Activated CD8-positive, alpha-beta memory T cell treated with anti-CD3 and anti-CD28 coated beads for 24 hours (primary cell): ENCODE measurements around the gene CAMSAP1.
"Not testable (repeated sequence)": the region's sequence is repeated elsewhere in the genome, so short reads cannot be mapped to it uniquely, and the experiment has no call there.

ENCODE experiments used
- DNase-seq: peaks from one replicate; pipeline ENCODE4 v3.0.0-alpha.2; 2020

Gene CAMSAP1

DNA sequence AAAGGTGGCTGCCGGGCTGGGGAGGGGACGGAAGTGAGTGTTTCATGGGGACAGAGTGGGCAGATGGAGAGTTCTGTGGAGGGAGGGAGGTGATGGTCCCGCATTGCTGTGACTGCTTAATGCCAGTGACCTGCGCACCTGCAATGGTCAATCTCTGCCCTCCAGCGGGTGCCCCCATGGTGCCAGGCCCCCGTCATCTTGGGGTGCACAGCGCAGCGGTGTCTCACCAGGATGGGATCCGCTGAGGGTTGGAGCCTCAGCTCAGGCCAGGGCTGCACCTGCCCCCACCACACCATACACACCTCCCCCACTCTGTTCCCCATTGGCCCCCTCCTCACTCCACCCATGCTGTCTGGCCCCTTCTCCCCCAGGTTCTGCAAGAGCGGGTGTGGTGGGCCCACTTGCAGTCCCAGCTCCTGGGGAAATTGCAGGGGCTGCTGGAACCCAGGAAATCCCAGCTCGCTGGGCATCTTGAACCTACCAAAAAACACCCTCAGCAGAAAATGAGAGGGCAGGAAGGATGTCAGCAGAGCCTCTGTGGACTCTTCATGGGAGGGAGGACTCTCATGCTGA, 12.1 kb upstream of the CAMSAP1 start:
- no peak for DNase-seq

DNA sequence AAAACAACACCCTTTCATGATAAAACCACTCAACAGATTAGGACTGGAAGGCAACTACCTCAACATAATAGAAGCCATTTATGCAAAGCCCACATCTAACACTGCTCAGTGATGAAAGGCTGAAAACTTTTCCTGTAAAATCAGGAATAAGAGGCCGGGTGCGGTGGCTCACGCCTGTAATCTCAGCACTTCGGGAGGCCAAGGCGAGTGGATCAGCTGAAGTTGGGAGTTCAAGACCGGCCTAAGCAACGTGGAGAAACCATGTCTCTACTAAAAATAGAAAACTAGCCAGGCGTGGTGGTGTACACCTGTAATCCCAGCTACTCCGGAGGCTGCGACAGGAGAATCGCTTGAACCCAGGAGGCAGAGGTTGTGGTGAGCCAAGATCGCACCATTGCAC, 8.9 kb upstream of the CAMSAP1 start:
- not testable (repeated sequence) for DNase-seq

DNA sequence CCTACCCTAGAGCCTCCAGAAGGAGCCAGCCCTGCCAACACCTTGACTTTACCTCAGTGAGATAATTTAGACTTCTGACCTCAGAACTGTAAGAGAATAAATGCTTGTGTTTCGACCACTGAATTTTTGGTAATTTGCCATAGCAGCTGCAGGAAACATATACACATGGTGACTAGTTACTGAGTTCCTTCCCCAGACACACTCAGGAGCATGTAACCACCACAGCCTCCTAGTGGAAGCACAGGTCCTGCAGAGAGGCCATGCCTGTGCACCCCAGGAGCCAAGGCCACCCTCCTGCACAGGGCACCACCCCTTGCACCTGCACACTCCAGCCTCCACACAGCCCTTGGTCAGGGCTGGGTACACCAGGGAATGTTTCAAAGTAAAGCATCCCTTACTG, 7.6 kb upstream of the CAMSAP1 start:
- no peak for DNase-seq

DNA sequence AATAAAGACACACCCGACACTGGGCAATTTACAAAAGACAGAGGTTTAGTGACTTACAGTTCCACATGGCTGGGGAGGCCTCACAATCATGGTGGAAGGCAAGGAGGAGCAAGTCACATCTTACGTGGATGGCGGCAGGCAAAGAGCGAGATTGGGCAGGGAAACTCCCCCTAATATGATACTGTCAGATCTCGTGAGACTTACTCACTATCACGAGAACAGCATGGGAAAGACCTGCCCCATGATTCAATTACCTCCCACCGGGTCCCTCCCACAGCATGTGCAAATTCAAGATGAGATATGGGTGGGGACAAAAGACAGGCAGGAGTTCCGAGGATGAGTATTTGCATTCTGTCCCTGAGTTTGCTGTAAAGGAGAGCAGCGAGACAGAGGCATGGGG, 3.9 kb upstream of the CAMSAP1 start:
- not testable (repeated sequence) for DNase-seq

DNA sequence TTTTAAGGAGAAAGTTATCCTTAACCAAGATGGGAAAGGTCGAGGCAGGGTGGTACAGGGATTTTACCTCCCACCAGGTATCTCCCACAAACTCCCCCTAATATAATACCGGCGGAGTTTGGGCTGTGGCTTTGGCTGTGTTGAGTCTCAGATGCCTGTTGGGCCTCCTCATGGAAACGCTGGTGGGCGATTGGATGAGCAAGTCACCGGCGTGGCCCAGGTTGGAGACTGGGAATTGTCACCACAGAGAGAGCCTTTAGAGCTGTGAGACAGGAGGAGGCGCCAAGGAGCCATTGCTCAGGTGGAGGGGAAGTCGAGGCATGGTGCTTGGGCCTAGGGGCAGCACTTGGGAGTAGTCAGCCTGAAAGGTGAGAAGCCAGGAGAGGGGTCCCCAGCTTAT, 3.4 kb upstream of the CAMSAP1 start:
- no peak for DNase-seq

DNA sequence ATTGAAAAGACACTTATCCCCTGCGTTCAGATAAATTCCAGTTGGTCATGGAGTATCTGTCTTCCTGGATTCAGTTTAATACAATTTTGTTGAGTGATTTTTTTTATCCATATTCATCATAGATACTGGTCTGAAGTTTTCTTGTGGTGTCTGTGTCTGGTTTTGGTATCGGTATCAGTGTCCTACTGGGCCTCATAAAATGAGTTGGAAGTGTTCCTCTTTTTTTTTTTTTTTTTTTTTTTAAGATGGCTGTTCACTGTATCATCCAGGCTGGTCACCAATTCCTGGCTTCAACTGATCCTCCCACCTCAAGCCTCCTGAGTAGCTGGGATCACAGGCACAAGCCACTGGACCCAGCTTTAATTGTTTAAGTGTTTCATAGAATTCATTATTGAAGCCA, 2.9 kb upstream of the CAMSAP1 start:
- DNase-seq, result no peak

DNA sequence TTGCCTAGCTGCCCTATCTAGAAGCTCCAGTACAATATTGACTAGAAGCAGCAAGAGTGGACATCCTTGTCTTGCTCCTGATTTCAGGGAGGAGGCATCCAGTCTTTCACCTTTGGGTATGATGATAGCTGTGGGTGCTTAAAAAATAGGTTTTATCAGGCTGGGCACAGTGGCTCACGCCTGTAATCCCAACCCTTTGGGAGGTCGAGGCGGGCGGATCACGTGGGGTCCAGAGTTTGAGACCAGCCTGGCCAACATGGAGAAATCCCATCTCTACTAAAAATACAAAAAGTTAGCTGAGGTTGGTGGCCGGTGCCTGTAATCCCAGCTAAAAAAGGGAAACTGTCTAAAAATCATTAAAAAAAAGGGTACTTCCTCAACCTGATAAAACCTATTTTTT, 2.0 kb upstream of the CAMSAP1 start:
- no peak for DNase-seq

DNA sequence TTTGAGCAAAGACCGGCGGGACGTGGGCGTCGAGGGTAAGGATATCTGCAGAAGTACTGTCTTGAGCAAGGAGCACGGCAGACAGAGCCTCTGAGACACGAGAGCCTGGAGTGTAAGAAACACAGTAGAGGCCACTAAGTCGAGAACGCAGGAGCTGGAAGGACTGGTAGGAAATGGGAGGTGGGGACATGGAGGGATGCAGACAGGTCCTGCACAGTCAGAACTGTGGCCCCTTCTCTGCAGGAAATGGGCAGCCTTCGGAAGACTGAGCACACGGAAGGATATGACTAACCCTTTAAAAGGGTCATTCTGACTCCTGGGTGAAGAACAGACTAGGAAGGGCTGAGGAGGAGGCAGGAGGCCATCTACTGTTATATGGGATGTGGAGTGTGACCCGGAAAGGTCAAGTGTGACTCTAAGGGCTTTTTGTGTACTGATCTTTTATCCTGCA, 1.4 kb upstream of the CAMSAP1 start:
- DNase-seq, result no peak

DNA sequence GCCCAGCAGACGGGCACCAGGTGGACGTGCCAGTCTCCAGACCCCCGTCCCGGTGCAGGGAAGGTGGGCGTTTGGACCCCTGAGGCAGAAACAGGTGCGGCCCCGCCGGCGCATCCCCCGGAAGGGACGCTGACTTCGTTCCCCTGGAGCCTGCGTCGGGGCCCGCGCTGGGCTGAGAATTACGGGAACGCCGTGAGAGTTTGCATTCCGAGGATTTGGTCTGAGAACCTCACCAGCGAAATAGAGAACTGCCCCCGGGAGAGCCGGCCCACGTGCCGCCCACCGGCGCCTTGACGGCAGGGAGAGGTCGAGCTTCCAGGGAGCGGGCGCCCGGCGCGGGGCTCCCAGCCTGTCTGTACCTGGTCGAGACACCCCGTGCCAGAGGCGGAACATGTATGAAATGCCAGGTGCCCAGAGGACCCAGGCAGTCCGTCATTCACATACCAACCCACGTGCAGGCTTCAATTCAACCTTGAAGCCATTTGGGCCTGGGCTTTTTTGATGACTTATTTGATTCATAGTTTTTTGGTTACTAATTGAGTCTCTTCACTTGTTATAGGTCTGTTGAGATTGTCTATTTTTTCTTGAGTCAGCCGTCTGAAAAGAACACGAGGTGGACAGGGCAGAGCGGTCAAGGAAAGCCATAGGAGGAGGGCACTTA, 877 bp upstream of the CAMSAP1 start:
- DNase-seq, result no peak

DNA sequence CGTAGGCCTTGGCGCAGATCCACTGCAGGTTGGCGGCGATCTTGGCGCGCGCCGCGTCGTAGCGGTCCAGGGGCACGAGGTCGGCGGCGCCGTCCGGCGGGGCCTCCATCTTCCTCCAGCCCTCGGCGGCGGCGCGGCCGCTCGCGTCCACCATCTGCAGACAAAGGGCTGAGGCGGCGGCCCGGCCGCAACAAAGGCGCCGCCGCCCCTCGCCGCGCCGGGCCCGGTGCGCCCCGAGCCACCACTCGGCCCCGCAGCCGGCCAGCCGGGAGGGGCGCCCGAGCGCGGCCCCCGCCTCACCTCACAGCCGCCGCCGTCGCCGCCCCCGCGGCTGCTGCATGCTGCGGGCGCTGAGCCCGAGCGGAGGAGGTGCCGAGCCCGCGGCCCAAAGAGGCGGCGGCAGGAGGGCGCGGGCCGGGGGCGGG, 328 bp downstream of the CAMSAP1 start:
- DNase-seq, result peak; percentile 68

DNA sequence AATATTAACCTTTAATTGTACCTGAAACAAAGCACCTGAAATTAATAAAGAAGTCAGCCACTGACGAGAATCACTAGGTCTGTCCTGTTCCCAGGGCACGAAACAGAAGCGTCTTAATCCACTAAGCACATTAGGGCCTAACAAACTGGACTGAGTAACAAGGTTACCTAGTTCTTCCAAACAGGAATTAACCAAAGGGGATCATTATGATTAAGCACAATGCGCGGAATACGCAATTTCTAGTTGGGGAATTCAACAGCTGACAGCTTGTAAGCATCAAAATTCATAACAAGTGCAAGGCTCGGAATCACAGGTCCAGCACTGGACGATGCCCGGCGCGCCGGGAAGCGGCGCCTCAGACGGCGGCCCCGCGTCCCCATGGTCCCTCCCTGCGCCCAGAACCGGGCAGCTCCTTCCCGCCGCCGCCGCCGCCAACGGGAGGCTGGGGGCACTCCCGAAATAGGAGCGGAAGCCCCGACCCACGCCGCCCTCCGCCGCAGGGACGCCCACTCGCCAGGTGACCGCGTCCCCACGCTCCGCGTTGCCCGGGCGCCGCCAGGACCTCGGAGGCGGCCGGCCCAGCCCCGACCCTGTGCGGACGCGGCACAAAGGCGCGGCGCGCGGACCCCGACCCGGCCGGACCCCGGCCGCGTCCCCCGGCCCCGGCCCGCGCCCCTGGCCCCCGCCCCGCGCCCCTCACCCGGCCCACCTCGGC, 898 bp downstream of the CAMSAP1 start:
- DNase-seq, result no peak

DNA sequence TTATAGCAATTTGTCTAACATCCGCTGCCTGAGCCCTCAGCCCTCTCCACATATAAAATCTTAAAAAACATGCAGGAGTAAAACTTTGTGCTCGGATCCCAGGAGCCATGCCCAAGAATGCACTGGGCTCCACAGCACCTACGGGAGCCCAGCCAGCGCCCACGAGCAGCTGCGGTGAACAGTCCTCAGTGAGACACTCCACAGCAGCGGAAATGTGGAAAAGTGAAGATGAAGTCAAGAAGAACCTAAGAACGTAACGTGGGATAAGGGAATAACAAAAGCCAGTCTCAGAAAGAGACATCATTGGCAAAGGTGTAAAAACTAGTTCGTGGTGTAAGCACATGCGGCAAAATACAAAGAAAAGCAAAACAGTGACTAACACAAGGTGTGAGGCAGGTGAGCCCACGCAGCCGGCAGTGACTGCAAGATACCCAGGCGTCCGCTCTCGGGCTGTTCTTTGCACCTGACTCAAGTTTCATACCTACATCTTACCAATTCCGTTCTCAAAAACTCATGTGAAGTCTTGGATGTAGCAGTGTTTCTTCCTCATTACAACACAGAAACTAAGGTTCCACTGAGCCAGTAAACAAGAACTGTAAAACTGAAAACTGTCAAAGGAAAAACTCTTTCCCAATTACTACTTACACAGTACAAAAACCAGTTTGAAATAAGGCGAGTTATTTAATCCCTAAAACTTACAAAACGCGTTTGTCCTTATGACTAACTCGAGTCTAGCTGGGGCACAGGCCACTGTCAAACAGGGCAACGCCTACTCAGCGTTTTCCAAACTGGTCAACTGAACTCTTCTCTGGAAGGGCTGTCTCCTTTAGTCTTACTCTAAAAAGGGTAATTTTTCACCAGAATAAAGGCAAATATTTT, 1.7 kb downstream of the CAMSAP1 start:
- peak; percentile 77 for DNase-seq

DNA sequence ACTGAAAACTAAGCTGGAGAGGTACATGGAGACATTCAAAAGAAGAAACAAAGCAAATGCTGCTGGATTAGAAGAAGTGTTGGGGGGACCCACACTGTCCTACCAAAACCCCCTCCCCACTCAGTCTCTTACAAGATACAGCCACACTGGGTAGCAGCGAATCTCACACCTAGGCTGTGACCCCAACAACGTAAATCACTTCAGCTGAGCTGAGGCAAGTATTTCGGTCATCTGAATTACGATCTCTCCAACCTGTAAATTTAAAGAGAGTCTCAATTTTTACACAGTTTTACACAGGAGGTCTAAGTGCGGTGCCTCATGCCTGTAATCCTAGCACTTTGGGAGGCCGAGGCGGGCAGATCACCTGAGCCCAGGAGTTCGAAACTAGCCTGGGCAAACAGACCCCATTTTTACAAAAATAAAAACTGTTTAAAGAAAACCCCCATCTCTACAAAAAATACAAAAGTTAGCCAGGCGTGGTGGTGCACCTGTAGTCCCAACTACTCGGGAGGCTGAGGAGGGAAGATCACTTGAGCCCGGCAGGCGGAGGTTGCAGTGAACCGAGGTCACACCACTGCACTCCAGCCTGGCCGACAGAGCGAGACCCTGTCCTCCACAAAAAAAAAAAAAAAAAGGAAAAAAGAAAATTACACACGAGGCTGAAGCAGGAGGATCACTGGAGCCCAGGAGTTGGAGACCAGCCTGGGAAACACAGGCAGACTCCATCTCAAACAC, 3.4 kb downstream of the CAMSAP1 start:
- no peak for DNase-seq

DNA sequence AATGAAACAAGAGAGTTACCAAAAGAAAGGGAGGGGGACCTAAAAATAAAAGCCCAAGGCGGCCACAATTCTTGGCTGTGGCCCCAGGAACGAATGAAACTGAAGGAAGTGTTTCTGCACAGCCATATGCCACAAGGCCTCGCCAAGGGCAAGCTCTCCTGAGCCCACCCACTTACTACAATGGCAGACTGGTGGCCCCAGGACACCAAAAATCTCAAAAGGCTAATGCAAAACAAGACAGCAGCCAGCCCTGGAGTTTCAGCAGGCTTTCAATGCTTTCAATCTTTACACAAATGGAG, 4.0 kb downstream of the CAMSAP1 start:
- DNase-seq, result no peak

DNA sequence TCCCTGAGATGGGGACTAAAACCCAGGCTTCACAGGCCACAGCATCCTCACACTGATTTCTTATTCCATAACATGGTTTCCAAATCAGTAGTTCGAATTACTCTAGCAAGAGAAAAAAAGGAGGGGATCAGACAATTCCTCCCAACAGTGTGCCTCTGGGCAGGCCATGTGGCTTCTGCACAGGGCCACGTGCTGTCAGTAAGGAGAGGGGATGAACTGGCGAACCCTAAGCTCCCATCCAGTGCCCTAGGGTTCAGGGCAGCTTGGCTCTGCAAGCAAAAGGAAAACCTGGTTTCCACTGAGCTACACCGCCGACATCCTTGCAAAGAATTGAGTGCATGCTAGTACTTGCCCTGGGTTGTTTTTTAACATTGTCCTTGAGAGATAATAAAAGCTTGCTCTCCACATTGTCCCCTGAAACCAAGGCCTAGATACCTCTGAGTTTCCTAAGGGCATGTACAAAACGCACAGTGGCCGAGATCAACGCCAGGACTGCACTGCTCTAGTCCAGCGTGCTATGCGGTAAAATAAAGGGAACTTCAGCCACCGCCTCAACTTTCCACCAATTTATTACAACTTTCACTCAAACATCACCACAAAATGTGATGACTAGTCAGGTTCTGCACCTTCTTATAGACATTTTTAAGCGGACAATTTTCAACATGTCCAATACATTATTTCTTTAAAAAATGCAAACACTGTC, 4.5 kb downstream of the CAMSAP1 start:
- DNase-seq, result no peak

DNA sequence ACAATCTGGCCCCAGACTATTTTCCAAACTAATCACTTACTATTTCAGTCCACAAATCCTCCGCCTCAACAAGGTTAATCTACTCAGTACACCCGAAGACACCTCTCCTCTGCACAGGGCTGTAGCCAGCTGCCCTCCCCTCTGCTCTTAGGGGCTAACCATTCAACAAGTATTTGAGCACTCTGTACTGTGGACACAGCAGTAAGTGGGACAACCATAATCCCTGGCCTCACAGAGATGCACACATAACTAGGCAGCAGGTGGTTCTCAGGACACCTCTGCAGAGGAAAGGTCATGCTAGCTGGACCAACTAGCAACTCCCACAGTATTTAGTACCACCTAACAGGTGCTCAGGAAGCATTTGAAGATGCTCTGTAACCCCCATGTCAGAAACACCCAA, 5.5 kb downstream of the CAMSAP1 start:
- no peak for DNase-seq

DNA sequence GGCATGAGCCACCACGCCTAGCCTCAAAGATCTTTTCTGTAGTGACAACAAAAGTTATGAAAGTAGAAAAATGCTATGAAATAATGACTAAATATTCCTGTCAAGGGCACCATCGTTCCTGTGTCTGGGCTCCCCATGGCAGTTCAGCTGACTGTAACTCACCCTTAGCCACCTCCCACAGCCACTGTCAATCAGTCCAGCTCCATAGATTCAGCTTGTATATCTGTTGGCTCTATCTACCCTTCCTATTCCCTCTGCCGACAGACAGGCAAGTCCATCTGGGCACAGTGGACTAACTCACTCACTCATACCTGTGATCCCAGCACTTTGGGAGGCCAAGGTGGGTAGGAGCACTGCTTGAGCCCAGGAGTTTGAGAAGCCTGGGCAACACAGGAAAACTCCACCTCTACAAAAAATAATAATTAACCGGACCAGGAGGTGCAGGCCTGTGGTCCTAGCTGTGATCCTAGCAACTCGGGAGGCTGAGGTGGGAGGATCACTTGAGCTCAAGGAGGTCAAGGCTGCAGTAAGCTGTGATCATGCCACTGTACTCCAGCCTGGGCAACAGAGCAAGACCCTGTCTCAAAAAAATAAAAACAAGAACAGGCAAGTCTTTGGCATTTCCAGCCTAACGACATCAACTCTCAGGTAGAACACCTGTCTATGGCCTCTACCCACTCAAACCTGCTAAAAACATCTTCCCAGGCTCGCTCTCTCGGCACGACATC, 6.2 kb downstream of the CAMSAP1 start:
- DNase-seq, result no peak

DNA sequence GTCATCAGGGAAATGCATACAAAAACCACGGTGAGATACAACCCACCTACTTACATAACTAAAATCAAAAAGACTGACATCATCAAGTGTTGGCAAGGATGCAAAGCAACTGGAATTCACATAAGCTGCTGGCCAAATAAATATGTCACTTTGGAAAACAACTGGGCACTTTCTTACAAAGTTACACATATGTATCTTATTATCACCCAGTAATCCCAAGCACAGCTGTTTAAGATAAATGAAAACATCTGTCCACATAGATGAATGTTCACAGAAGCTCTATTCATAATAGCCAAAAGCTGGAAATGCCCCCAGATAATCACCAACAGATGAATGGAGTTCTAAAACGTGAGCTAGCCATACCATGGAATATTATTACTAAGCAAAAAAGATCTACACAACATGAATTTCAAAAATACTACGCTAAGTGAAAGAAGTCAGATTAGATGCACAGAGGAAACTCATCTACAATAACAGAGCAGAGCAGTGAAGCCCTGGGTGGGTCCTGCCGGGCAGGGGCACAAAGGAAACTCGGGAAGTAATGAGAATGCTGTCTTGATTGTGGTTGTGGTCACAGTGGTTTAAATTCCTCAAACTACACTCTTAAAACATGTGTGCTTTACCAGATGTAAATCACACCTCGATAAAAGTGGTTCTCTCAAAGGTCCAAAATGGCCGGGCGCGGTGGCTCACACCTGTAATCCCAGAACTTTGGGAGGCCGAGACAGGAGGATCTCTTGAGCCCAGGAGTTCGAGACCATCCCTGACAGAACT, 8.5 kb downstream of the CAMSAP1 start:
- DNase-seq, result no peak

DNA sequence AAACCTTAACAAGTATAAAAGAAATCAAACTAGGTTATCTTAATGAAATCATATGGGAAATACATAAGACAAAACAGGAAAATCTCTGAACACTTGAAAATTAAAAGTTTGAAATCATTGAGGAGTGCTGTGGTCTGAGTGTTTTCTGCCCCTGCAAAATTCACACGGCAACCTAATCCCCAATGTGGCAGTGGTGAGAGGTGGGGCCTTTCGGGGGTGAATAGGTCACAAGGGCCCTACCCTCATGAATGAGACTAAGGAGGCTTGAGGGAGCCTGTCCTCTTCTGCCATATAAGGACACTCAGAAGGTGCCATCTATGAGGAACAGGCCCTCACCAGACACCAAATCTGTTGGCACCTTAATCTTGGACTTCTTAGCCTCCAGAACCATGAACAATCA, 10.7 kb downstream of the CAMSAP1 start:
- DNase-seq, result peak; percentile 35

DNA sequence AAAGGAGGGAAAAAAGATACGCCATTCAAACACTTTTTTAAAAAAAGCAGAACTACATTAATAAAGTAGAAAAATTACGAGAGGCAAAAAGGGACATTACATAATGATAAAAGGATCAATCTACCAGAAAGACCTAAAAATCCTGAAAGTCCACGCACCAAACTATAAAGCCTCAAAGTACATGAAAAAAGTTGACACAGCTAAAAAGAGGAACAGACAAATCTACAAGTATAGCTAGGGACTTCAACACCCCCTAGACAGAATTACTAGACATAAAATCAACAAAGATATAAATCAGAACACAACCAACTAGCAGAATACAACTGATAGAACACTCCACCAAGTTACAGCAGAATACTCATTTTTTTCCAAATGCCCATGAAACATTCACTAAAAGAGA, 11.1 kb downstream of the CAMSAP1 start:
- no peak for DNase-seq
